HG02678 (cell line): ENCODE results near the gene KLF13.

Experiments used
- ATAC-seq: cut with Tn5 transposase; IDR thresholded peaks from one replicate; pipeline ENCODE4 v1.9.1; 2021; ENCODE audit warnings: mild to moderate bottlenecking, moderate library complexity; ENCODE audit not compliant: unreplicated experiment

The KLF13 gene

DNA sequence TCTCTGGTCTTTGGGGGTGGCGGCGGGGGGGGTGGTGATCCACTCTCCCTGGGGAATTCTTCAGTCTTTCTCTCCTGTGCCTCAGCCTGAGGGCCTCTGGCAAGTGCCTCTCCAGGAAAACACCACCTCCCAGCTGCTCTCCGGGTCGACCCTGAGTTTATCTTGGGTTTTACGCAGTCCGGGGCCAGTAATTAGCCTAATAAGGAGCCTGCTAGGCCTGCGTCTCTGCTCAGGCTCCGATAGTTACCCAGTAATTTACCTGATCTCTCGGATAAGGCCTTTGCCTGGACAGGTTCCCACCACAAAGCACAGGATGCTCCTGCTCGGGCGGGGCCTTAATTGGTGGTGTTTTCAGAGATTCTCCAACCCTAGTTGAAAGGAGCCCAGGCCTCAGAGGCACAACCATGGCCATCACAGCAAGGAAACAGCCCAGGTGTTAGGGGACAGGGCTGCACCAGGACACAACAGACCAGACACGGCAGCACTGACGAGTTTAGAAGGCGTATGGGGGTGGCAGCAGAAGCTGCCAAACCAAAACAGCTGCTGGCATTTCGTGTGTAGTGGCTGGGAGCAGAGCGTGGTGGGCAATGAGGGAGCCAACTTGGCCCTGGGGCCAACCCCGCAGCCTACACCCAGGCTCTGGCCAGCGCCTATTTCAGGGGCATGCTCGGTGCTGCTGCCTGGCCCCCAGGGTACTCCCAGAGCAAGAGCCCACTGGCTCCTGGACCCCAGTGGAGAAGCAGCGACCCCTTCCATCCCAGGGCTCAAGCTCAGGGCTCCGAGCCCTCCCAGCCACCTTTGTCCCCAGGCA, 71.4 kb downstream of the KLF13 start:
- no peak for ATAC-seq

GRCh38 chr15:31398677-31399301, 72.2 kb downstream of the KLF13 start:
- ATAC-seq: no peak

DNA sequence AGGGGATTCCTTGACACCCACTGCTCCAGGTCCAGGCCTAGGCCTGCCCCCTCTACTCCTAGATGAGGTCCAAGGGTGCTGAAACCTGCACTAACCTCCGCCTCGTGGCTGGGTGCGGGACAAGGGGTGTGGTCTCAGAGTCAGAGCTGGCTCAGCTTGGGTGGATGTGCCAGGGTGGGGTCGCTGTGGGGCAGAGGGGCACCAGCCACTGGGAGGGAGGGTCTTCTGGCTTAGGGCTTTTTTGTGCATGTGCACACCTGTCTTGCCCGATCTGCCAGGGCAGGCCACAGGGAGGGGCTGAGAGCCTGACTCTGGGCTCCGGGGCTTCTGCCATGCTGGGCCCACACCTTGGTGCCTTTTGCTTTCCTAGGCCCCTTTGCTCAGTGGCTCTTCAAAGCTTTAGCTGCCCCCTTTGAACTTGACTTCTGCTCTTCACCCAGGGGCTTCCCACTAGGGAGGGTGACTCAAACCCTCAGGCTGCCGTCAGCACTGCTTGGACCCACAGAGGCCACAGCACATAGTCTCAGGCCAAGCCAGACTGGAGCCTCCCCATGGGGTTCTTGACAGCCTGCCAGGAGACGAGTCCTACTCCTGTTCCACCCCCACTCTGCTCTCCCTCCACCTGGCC, 73.0 kb downstream of the KLF13 start:
- no peak for ATAC-seq

DNA sequence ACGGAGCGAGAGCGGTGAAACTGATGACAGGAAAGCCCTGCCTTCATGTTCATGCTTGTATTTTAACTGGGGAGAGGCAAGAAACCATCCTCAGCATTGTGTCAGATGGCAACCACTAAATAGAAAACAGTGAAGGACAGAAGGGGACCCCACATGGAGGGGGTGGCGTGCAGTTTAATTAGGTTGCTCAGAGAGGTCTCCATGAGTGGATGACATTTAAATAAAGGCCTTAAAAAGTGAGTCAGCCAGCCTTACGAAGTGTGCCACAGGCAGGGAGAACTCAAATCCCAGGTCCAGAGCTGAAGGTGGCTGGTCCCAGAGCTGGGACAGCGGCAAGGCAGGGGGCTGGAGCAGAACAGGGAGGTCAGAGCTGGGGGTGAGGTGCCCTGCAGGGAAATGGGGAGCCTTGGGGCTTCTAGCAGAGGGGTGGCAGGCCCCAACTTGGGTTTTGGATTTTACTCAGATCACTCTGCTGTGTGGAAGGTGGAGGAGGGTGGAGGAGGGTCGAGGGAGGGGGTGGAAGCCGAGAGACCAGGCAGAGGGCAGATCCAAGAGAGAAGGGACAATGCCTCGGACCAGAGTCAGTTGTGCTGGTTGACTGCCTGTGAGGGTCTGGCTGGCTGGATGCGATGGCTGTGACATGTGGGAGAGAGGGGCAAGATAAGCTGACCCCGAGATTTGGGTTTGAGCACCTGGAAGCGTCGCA, 73.7 kb downstream of the KLF13 start:
- no peak for ATAC-seq

GRCh38 chr15:31401282-31401681, 74.6 kb downstream of the KLF13 start:
- ATAC-seq: no peak

DNA sequence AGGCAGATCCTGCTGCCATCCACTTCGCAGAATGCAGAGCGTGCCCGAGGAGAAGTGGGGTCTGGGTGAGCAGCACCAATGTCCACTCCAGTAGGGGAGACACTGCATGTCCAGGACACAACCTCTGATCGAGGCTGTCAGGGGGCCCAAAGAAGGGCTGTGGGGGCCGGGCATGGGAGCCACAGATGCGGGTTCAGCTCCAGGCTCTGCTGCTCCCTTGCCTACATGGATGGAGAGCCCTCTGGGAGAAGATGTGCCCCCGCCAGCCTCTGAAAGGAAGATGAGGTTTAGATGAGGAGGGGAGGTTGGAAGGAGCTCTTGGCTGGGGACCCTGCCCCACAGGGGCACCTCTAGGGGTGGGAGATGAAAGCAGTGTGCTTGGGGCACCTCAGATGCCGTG, 75.4 kb downstream of the KLF13 start:
- ATAC-seq: no peak

DNA sequence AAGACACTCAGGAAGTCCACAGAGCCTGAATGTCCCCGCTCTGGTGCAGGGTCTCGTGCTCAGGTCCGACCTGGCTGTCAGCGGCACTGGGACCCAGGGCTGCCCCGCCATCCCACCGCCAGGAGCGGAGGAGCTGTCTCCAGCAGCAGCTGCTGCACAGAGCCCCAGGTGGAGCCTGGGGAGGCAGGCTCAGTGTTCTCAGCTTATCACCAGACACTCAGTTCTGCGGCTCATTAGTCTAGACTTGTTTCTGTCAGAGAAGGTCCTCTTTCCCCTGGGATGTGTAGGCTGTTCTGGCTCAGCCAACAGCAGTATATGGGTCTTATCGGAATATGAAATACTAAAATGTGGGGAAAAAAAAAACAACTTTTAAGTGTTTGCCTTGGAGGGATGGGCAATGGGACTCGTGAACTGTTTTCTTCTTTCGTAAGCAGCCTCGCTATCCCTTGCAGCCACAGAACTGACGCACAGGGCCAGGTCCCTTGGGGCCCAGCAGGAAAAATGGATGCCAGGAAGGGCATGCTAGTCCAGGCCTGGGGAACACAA, 75.9 kb downstream of the KLF13 start:
- ATAC-seq: no peak

GRCh38 chr15:31403096-31403495, 76.5 kb downstream of the KLF13 start:
- no peak for ATAC-seq

DNA sequence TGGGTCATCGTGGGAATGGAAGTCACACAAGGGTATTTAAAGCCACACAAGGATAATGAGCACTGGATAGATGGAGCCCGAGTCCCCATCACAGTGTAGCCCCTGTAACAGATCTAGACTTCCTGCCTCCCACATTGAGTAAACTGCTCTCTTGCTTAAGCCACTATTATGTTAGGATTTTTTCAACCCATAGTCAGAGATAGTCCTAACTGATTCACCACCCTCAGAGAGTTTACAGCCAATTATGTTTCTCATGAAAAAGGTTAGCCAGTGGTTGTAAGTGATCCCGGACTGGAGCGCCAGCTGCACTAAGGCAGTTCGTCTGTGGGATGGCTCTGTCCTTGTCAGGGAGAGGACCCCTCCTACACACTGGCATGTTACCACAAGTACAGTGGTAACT, 77.0 kb downstream of the KLF13 start:
- no peak for ATAC-seq

DNA sequence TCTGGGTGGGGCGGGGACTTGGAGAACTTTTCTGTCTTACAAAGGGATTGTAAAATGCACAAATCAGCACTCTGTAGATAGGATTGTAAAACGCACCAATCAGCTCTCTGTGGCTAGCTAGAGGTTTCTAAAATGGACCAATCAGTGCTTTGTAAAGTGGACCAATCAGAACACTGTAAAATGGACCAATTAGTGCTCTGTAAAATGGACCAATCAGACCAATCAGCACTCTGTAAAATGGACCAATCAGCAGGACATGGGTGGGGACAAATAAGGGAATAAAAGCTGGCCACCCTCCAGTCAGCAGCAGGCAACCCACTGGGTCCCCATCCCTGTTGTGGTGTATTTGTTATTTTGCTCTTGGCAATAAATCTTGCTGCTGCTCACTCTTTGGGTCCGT, 77.7 kb downstream of the KLF13 start:
- ATAC-seq: no peak

GRCh38 chr15:31405200-31405920, 78.7 kb downstream of the KLF13 start:
- no peak for ATAC-seq

GRCh38 chr15:31407376-31407775, 80.7 kb downstream of the KLF13 start:
- ATAC-seq: no peak

GRCh38 chr15:31407851-31408250, 81.2 kb downstream of the KLF13 start:
- no peak for ATAC-seq

DNA sequence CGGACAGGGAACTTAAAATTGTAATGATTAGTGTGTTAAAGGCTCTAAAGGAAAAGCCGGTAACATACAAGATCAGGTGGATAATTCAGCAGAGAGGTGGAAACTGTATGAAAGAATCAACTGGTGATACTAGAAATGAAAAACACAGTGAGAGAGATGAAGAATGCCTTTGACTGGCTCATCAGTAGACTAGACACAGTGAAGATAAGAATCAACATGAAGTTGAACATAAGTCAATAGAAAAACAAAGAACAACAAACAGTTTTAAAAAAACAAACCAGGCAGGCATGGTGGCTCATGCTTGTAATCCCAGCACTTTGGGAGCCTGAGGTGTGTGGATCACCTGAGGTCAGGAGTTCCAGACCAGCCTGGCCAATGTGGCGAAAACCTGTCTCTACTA, 82.1 kb downstream of the KLF13 start:
- no peak for ATAC-seq

GRCh38 chr15:31409171-31409570, 82.5 kb downstream of the KLF13 start:
- ATAC-seq: no peak

GRCh38 chr15:31412824-31413223, 86.2 kb downstream of the KLF13 start:
- no peak for ATAC-seq

GRCh38 chr15:31415201-31415600, 88.6 kb downstream of the KLF13 start:
- ATAC-seq: no peak

GRCh38 chr15:31419820-31420219, 93.2 kb downstream of the KLF13 start:
- ATAC-seq: no peak

GRCh38 chr15:31427411-31427810, 100.8 kb downstream of the KLF13 start:
- no peak for ATAC-seq
